DMS 273 (cell line): ENCODE results near the gene HLA-DPB1.
"Not testable (repeated sequence)": the region's sequence is repeated elsewhere in the genome, so short reads cannot be mapped to it uniquely, and the experiment has no call there.

ENCODE experiments used
- DNase-seq: peaks from one replicate; lab custom pipeline; 2025; ENCODE audit not compliant: unreplicated experiment; lab: John Stamatoyannopoulos, UW

Gene HLA-DPB1

GRCh38 chr6:33075568-33076405 lies at the start of gene HLA-DPB1:
Gene HLA-DPB1, plus strand, starts transcription at chr6:33075990. Its CDS starts 52 bp downstream, at chr6:33076042.
- DNase-seq = peak; percentile 83

- no peak for DNase-seq
Measured at GRCh38 chr6:33028220-33028849, 47.5 kb upstream of the HLA-DPB1 start.

GRCh38 chr6:33029328-33030184 lies 46.2 kb upstream of the HLA-DPB1 start:
- DNase-seq = peak; percentile 44

GRCh38 chr6:33030245-33030644 lies 45.5 kb upstream of the HLA-DPB1 start:
- DNase-seq = no peak

DNA sequence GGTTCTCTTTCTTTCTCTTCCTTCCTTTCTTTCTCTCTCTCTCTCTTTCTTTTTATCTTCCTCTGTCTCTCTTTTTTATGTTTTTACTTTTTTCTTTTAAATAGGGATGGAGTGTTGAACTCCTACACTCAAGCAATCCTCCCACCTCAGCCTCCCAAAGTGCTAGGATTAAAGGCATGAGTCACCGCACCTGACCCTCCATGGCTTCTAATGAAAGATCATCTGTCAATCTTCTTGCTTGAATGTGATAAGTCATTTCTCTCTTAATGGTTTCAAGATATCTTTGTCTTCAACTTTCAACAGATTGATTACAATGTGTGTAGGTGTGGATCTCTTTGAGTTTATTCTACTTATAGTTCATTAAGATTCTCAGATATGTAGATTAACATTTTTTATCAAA lies 41.2 kb upstream of the HLA-DPB1 start:
- DNase-seq = no peak

- DNase-seq = no peak
Measured at GRCh38 chr6:33036535-33036934, 39.3 kb upstream of the HLA-DPB1 start.

DNA sequence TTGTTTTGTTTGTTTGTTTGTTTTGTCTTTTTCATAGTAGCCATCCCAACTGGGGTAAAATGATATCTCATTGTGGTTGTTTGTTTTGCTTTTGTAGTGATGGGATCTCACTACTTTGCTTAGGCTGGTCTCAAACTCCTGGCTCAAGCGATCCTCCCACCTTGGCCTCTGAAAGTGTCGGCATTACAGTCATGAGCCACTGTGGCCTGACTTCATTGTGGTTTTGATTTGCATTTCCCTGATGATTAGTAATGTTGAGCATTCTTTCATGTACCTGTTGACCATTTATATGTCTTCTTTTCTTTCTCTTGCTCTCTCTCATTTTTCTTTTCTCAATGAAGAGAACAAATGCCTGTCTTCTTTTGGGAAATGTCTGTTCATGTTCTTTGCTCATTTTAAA lies 35.6 kb upstream of the HLA-DPB1 start:
- DNase-seq = no peak

- peak; percentile 16 for DNase-seq
Measured at GRCh38 chr6:33049323-33050013, 26.3 kb upstream of the HLA-DPB1 start.

DNA sequence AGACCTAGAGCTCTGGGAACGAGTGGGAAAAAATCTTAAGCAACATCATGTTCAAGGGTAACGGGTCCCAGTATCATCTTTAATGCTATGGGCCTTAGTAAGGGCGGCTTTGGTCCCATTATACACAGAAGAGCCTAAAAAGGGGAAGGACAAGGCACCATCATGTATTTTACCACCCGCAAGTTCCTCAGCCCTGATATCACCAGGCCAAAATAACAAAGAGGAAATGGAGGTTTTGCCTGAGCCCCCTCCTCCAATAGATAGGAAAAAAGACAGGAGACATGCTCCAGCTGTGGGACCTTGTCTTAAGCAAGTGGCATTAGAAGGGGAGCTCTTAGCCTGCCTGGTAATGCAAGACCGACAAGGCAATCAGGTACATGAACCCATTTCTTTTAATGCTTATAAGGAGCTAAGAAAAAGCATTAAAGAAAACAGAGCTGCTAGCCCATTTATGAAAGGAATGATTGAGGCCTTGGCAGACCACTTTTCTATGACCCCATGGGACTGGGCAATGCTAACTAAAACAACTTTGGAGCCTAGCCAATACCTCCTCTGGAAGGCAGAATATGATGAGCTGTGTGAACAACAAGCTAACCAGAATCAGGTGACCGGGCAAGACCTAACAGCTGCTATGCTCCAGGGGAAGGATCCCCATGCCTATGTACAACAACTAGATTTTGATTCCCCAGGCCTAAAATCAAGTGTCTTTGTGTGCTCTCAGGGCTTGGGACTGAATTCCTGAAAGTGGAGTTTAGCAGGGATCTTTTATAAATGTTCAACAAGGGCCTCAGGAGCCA lies 25.6 kb upstream of the HLA-DPB1 start:
- no peak for DNase-seq

DNA sequence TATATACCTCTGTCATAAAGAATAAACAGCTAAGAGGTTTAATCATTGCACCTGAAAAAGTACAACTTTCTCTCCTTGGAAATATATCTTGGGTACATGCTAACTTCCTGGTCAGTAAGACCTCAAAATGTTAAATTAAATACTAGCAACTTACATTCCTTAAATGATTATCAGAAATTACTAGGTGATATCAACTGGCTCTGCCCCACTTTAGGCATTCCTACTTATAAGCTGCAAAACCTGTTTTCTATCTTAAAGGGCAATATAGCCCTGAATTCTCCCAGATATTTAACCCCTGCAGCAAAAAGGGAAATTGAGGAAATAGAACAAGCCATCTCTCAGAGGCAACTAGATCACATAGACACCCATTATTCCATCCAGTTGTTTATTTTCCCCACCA lies 23.2 kb upstream of the HLA-DPB1 start:
- no peak for DNase-seq

DNA sequence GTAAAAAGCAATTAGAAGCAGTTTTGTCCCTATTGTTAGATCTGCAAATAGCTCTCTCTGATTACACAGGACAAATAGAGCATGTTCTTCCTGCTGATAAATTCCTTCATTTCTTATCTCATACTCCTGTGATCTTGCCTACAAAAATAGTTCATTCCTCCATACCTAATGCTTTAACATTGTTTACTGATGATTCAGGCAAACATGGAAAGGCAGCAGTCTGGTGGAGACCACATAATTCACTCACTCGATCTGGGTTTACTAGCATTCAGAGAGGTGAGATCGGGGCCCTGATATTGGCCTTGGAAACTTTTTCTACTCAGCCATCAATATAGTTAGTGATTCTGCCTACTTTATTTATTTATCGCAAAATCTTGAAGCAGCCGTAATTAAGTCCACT lies 22.6 kb upstream of the HLA-DPB1 start:
- no peak for DNase-seq

DNA sequence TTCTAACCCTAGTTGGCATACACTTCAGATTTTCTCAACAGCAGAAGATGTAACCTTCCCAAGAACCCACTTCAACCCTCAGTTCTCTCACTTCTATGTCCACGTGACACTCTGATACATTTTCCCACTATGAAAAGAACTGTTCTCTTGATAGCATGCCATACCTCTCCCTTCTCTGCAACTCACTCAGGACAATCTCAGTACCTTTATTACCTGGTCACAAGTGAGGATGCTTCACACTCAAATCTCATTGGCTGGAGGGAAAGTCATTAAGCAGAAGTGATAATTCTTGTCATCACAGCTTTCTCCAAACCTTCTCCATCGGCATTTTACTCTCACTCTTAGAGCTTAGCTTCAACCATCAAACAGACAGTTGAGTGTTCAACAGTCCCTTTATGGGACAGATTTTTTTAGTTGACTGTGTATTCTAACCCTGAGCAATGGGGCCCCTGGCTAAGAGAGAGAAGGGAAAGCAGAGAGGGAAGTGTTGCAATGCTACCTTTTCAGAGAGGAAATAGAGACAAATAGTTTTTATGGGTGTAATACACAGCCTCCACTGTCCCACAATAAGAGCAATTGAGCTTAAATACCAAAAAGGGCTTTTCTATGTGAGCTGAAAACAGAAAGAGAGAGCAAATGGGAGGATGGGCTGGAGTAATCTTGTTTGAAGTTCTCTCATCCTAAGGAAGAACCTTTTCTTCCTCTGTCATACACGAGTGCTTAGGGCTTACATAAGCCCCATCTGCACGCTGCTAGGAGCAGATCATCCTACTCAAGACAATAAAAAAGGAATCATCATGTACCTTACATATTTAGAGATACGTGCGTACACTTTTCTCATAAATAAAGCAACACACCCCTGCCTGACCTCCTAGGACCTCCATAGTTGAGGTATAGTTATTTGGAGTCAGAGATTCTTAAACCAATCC lies 18.3 kb upstream of the HLA-DPB1 start:
- DNase-seq = no peak

- peak; percentile 22 for DNase-seq
Measured at GRCh38 chr6:33061987-33062386, 13.8 kb upstream of the HLA-DPB1 start.

- DNase-seq = not testable (repeated sequence)
Measured at GRCh38 chr6:33063435-33063834, 12.4 kb upstream of the HLA-DPB1 start.

GRCh38 chr6:33064723-33065122 lies 11.1 kb upstream of the HLA-DPB1 start:
- no peak for DNase-seq

- no peak for DNase-seq
Measured at GRCh38 chr6:33065312-33065711, 10.5 kb upstream of the HLA-DPB1 start.

GRCh38 chr6:33066917-33067521 lies 8.8 kb upstream of the HLA-DPB1 start:
- DNase-seq = no peak

GRCh38 chr6:33069021-33069738 lies 6.6 kb upstream of the HLA-DPB1 start:
- no peak for DNase-seq
